Measurements from ENCODE around the gene HAGH.

HAGH gene

DNA sequence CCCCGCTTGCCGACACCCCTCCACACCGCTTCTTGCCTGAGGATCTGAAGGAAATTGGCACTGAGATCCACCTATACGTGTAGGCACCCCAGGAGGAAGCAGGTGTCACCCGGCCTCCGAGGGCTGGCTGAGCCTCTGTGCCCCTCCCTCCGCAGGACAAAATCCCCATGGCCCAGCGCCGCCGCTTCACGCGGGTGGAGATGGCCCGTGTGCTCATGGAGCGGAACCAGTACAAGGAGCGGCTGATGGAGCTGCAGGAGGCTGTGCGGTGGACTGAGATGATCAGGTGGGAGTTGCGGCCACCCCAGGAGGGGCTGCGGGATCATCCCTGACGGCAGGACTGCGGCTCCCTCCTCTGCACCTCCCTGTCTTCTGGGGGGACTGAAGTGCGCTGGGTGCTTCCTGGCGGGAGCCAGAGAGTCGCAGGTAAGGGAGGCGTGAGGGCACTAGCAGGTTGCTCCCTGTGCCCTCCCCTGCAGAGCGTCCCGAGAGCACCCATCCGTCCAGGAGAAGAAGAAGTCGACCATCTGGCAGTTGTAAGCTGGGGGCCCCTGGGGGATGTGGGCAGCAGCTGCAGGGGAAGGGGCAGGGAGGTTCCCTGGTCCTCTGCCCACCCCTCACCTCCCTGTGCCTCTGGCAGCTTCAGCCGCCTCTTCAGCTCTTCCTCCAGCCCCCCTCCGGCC, 64.3 kb downstream of the HAGH start:
- no peak for DNase-seq (ENCODE audit: low read depth)

- no peak for DNase-seq (ENCODE audit: low read depth)
Observed at GRCh38 chr16:1761751-1762150, 64.9 kb downstream of the HAGH start.

DNA sequence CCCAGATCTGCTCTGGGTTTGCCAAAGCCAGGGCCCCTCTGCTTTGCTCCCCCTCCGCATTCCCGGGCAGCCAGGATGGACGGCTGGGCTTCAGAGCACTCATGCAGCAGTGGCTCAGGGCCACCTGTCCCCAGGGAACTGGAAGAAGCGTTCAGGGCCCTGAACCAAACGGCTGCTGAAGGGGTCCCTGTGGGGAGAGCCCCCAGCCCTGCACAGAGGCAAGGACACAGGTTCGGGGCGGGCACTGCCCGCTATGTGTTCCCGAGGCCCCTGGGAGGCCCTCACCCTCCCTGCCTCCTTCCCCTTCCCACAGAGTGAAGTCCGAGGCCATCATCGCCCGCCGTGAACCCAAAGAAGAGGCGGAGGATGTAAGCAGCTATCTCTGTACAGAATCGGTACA, 65.7 kb downstream of the HAGH start:
- no peak for DNase-seq (ENCODE audit: low read depth)

- DNase-seq (ENCODE audit: low read depth), result no peak
Observed at GRCh38 chr16:1759511-1759910, 67.1 kb downstream of the HAGH start.

GRCh38 chr16:1758923-1759322, 67.7 kb downstream of the HAGH start:
- DNase-seq (ENCODE audit: low read depth), result no peak

DNA sequence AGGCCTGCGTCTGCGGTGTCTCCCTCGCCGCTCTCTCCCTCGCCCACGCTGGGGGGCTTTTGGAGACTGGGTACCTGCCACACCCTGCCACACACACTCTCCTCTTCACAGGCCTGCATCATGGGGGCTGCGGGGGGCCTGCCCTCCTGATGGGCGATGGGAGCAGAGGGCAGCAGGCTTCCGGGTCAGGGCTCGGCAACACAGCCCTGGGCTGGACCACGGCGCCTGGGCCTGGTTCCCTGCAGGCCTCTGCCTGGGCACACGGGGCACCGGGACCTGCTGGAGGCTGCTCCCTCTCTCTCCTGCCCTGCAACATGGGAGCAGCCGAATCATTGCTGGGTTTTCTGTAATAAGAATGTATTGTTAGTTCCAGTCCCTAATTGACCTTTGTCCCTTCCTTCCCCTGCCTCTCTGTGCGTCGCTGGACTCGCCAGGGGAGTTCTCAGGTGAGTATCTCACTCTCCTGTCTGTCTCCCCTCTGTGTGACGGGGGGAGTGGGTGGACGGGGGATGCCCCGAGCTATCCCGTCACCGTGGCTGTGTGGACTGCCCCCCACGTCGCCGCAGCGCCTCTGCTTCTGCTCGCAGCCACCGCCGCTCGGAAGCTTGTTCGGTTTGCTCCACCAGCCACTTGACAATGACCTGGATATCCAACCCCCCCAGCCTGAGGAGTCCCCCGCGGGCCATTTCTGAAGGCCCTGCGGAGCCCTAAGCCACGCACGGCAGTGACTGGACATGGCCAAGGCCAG, 68.7 kb downstream of the HAGH start:
- no peak for DNase-seq (ENCODE audit: low read depth)

All from stimulated activated CD8-positive, alpha-beta memory T cell treated with anti-CD3 and anti-CD28 coated beads, Interleukin-15, amount 100 ng/mL, for 1 hour (primary cell).